BLaER1 treated with 17β-estradiol and CSF1 and Interleukin-3, amounts not matched to agents 10 nM and 100 nM (cell line): ENCODE measurements around the gene ZNF280A.

Source experiments
- H3K27ac ChIP-seq, 11 experiments: shearing (Covaris generic); formaldehyde crosslinking; 2 replicates each; pipeline ENCODE4 v1.8.1; 2022
- H3K27me3 ChIP-seq, 11 experiments: shearing (Covaris generic); formaldehyde crosslinking; 2 replicates each; pipeline ENCODE4 v1.8.1; 2022
- H3K36me3 ChIP-seq, 11 experiments: shearing (Covaris generic); formaldehyde crosslinking; 2 replicates each; pipeline ENCODE4 v1.8.1; 2022
- H3K4me1 ChIP-seq, 10 experiments: shearing (Covaris generic); formaldehyde crosslinking; 2 replicates each; pipeline ENCODE4 v1.8.1; 2022
- H3K4me2 ChIP-seq, 11 experiments: shearing (Covaris generic); formaldehyde crosslinking; 2 replicates each; pipeline ENCODE4 v1.8.1; 2022
- H3K4me3 ChIP-seq, 10 experiments: shearing (Covaris generic); formaldehyde crosslinking; 2 replicates each; pipeline ENCODE4 v1.8.1; 2022
- H3K9ac ChIP-seq, 11 experiments: shearing (Covaris generic); formaldehyde crosslinking; 2 replicates each; pipeline ENCODE4 v1.8.1; 2022
- H3K9me3 ChIP-seq, 11 experiments: shearing (Covaris generic); formaldehyde crosslinking; replicated peaks in 1 of 11; 2 replicates each; pipeline ENCODE4 v1.8.1; 2022
- H4K20me1 ChIP-seq, 11 experiments: shearing (Covaris generic); formaldehyde crosslinking; 2 replicates each; pipeline ENCODE4 v1.8.1; 2022
- Cebpa-rat ChIP-seq, 11 experiments: shearing (Covaris generic); IDR thresholded peaks; 2 replicates each; pipeline ENCODE4 v1.8.1; 2022

ZNF280A gene

GRCh38 chr22:22547692-22548300 lies 27.7 kb upstream of the ZNF280A start:
- Histone ChIP-seq H3K9ac (peak overlapping the region in 2 of 11 experiments; percentile 37 to 38; a peak in 4 of 22 replicates), H3K4me2 (peak overlapping the region; percentile 7 to 83 (median 75); a peak in 21 of 22 replicates), H3K4me1 (peaks cover 20 to 42% (median 35%) of the 10 kb centered on the region in 10 experiments; a peak in 19 of 20 replicates), H3K27me3 (no peaks in the 10 kb centered on the region), H3K27ac (peak overlapping the region in 8 of 11 experiments; percentile 49 to 79 (median 68); a peak in 14 of 22 replicates), H3K9me3 (no peaks in the 10 kb centered on the region), H3K4me3 (no peak overlapping the region), H4K20me1 (no peaks in the 10 kb centered on the region), H3K36me3 (no peaks in the 10 kb centered on the region)
- TF ChIP-seq Cebpa-rat (IDR thresholded peaks at IDR 0.05), result no peak

- H3K36me3 ChIP-seq, result no peaks in the 10 kb centered on the region
- no peaks in the 10 kb centered on the region for H3K27me3 ChIP-seq
These were observed 27.2 kb upstream of the ZNF280A start for GRCh38 chr22:22547226-22547625.

GRCh38 chr22:22546490-22546889 lies 26.4 kb upstream of the ZNF280A start:
- Histone ChIP-seq H3K27me3 (no peaks in the 10 kb centered on the region), H3K4me3 (no peak overlapping the region), H4K20me1 (no peaks in the 10 kb centered on the region), H3K27ac (peak overlapping the region in 9 of 11 experiments; percentile 24 to 79 (median 67); a peak in 16 of 22 replicates), H3K4me1 (peaks cover 20 to 42% (median 35%) of the 10 kb centered on the region in 10 experiments; a peak in 19 of 20 replicates), H3K9ac (peak overlapping the region in 6 of 11 experiments; percentile 4 to 60 (median 33); a peak in 6 of 22 replicates), H3K9me3 (no peaks in the 10 kb centered on the region), H3K36me3 (no peaks in the 10 kb centered on the region), H3K4me2 (peak overlapping the region; percentile 7 to 83 (median 75); a peak in 21 of 22 replicates)
- peak in 8 of 11 experiments; percentile 26 to 85 (median 76); a peak in 13 of 22 replicates for TF ChIP-seq Cebpa-rat (IDR thresholded peaks at IDR 0.05)

More at GRCh38 chr22:22547226-22547625, 27.2 kb upstream of the ZNF280A start:
- Histone ChIP-seq H3K4me3 (no peak overlapping the region), H3K27ac (peak overlapping the region in 9 of 11 experiments; percentile 24 to 79 (median 67); a peak in 16 of 22 replicates), H3K9me3 (no peaks in the 10 kb centered on the region), H3K9ac (peak overlapping the region in 4 of 11 experiments; percentile 23 to 60 (median 38); a peak in 6 of 22 replicates), H3K4me2 (peak overlapping the region; percentile 7 to 83 (median 75); a peak in 20 of 22 replicates), H4K20me1 (no peaks in the 10 kb centered on the region), H3K4me1 (peaks cover 20 to 42% (median 35%) of the 10 kb centered on the region in 10 experiments; a peak in 19 of 20 replicates)
- no peak for TF ChIP-seq Cebpa-rat (IDR thresholded peaks at IDR 0.05)

- TF ChIP-seq Cebpa-rat (IDR thresholded peaks at IDR 0.05), result no peak
- Histone ChIP-seq H3K36me3 (no peaks in the 10 kb centered on the region), H3K4me1 (peaks cover 20 to 42% (median 35%) of the 10 kb centered on the region in 10 experiments; a peak in 19 of 20 replicates), H3K27ac (peak overlapping the region in 5 of 11 experiments; percentile 55 to 79 (median 68); a peak in 8 of 22 replicates), H3K9me3 (no peaks in the 10 kb centered on the region), H4K20me1 (no peaks in the 10 kb centered on the region), H3K27me3 (no peaks in the 10 kb centered on the region), H3K4me3 (no peak overlapping the region), H3K4me2 (peak overlapping the region in 6 of 11 experiments; percentile 67 to 83 (median 80); a peak in 5 of 22 replicates), H3K9ac (no peak overlapping the region)
These were observed 25.0 kb upstream of the ZNF280A start for GRCh38 chr22:22545084-22545483.

- H4K20me1 ChIP-seq, result no peaks in the 10 kb centered on the region
- no peaks in the 10 kb centered on the region for H3K9me3 ChIP-seq
- no peak overlapping the region for H3K27ac ChIP-seq
- H3K27me3 ChIP-seq, result no peaks in the 10 kb centered on the region
- H3K36me3 ChIP-seq, result no peaks in the 10 kb centered on the region
- H3K4me1 ChIP-seq, result no peaks in the 10 kb centered on the region
- no peak for TF ChIP-seq Cebpa-rat (IDR thresholded peaks at IDR 0.05)
- no peak overlapping the region for H3K4me3 ChIP-seq
- H3K9ac ChIP-seq, result no peak overlapping the region
- no peak overlapping the region for H3K4me2 ChIP-seq
These were observed 18.3 kb upstream of the ZNF280A start for GRCh38 chr22:22538226-22538989.

GRCh38 chr22:22536916-22537315 lies 16.8 kb upstream of the ZNF280A start:
- Histone ChIP-seq H3K4me2 (no peak overlapping the region), H3K9ac (no peak overlapping the region), H3K4me3 (no peak overlapping the region), H3K9me3 (no peaks in the 10 kb centered on the region), H3K27ac (no peak overlapping the region), H3K4me1 (no peaks in the 10 kb centered on the region), H3K36me3 (no peaks in the 10 kb centered on the region), H4K20me1 (no peaks in the 10 kb centered on the region), H3K27me3 (no peaks in the 10 kb centered on the region)
- TF ChIP-seq Cebpa-rat (IDR thresholded peaks at IDR 0.05), result no peak

GRCh38 chr22:22536515-22536914 lies 16.4 kb upstream of the ZNF280A start:
- no peak for TF ChIP-seq Cebpa-rat (IDR thresholded peaks at IDR 0.05)
- Histone ChIP-seq H3K4me3 (no peak overlapping the region), H3K27me3 (no peaks in the 10 kb centered on the region), H4K20me1 (no peaks in the 10 kb centered on the region), H3K4me2 (no peak overlapping the region), H3K4me1 (no peaks in the 10 kb centered on the region), H3K9ac (no peak overlapping the region), H3K9me3 (no peaks in the 10 kb centered on the region), H3K27ac (no peak overlapping the region), H3K36me3 (no peaks in the 10 kb centered on the region)

GRCh38 chr22:22535662-22536061 lies 15.6 kb upstream of the ZNF280A start:
- Histone ChIP-seq H3K4me3 (no peak overlapping the region), H3K27ac (no peak overlapping the region), H3K9ac (no peak overlapping the region), H3K4me1 (no peaks in the 10 kb centered on the region), H3K4me2 (no peak overlapping the region), H3K9me3 (no peaks in the 10 kb centered on the region), H4K20me1 (no peaks in the 10 kb centered on the region), H3K27me3 (no peaks in the 10 kb centered on the region), H3K36me3 (no peaks in the 10 kb centered on the region)
- TF ChIP-seq Cebpa-rat (IDR thresholded peaks at IDR 0.05), result no peak
